RPMI7951 (cell line): ENCODE measurements around the gene RPA1. TPM values are rescaled to one million over a fixed set of nuclear protein-coding genes. Genes with fewer than 3 reads are reported as not detected.
"Not testable (repeated sequence)": the region's sequence is repeated elsewhere in the genome, so short reads cannot be mapped to it uniquely, and the experiment has no call there.

Experiments used
- DNase-seq: peaks from one replicate; pipeline ENCODE4 v3.0.0-alpha.2; 2012; ENCODE audit warnings: low read depth
- total RNA-seq: library from RNA; depleted of rRNA; stranded (reverse); fragments of >200 nt; shearing (Covaris generic); gene quantifications from 2 replicates; pipeline ENCODE4 v1.2.3, GENCODE V29; 2014

Gene RPA1
- total RNA-seq, 1 experiment from 2014 or later = 23.6 TPM

DNA sequence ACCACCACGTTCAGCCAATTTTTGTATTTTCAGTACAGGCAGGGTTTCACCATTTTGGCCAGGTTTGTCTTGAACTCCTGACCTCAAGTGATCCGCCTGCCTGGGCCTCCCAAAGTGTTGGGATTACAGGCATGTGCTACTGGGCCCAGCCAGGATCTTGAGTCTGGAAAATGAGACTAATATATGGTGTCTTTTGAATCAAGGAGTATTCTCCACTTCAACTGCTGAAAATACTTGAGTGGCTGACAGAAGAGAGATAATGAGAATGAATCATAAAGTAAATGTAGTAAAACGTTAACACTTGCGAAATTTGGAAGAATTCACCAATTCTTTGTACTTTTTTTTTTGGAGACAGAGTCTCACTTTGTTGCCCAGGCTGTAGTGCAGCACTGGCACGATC, 16.7 kb upstream of the RPA1 start:
- DNase-seq = no peak

DNA sequence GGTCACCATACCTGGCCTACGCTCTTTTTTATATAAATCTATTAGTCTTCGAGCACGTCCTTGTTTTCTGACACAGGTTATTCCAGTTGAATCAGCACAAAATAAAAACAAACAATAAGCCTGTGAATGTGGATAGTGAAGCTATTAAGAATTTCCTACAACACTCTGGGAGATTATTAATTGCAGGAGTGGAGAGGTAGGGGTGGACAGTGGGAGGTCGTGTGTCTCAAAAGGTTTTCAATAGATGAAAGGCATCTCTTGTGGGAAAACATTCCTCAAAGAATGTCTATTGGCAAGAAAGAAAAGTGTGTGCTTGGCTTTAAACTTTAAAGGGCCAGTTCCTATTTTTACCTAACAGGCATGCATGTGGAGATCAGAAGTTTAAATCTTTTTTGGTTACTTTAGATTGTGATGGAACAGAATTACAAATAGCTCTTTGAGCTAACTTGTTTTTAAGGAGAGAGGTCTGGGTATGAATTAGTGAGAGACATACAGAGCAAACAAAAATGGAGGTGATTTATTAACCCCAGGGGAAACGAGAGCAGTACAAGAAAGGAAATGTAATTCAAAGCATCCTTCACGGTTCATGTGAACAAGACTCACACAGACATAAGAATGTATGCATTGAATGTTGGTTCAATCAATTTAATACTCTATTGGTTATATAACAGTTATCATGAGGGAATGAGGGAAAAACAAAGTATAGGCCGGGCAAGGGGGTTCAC, 9.1 kb upstream of the RPA1 start:
- DNase-seq = no peak

DNA sequence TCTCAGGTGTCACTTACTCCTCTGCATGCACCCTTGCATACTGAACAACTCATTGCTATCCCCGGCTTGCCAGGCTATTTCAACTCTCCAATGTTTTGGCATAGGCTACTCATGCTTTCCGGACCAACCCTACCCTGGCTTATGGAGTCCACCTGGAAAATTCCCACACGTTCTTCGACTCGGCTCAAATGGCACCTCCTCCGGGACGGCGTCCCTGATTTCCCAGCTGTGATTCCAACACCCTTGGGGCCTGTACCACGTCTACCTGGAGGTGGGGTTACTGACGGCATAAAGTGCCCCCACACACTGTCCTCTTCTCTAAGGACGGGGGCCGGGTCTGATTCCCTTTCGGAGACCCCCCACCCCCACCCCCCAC, 601 bp upstream of the RPA1 start:
- DNase-seq = peak; percentile 3

DNA sequence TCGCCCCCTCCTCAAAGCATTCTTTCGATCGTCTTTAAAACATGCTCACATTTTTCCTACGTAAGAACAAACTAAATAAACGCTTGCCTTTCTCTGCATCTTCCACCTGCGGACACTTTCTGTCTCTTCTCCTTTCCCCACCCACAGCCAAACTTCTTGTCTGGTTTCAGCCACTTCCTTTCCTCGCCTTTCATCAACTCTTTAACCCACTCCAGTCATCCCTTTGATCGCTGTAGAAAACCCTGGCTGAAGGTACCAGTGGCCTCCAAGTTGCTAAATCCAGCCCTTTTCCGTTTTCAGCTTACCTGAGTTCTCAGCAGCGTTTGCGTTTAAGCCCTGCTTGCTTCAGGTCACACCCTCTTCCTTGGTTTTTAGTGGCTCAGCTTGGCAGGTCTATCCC, 483 bp downstream of the RPA1 start:
- DNase-seq = peak; percentile 3

DNA sequence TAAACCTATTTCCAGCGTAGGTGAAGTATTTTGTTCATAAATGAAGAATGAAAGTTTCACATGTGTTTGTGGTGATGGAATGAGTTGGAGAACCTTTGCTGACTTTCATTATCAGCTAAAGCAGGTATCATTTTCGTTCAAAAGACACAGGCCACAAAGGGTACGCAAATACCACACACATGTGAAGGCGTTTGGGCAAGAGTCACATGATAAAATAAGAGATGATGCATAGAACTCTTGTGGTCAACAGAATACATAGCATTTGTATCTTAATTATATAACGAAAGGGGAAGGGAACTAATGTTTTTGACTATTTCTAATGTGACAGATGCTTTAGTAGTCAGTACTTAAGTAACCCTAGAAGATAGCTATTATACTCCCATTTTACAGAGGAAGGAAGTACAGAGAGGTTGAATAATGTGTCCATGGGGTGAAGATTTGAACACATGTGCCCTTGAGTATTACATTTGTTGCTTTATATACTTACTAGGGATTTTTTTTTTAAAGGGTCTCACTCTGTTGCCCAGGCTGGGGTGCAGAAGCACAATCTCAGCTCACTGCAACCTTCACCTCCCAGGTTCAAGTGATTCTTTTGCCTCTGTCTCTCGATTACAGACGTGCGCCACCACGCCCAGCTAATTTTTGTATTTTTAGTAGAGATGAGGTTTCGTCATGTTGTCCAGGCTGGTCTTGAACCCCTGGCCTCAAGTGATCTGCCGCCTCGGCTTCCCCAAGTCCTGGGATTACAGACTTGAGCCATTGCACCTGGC, 4.8 kb downstream of the RPA1 start:
- DNase-seq = no peak

DNA sequence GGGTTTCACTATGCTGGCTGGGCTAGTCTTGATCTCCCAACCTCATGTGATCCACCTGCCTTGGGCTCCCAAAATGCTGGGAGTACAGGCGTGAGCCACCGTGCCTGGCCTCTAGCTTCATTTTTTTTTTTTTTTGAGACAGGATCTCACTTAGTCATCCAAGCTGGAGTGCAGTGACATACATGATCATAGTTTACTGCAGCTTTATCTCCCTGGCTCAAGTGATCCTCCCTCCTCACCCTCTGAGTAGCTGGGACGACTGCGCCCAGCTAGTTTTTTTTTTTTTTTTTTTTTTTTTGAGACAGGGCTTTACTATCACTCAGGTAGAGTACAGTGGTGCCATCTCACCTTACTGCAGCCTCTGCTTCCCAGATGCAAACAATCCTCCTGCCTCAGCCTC, 9.7 kb downstream of the RPA1 start:
- no peak for DNase-seq

DNA sequence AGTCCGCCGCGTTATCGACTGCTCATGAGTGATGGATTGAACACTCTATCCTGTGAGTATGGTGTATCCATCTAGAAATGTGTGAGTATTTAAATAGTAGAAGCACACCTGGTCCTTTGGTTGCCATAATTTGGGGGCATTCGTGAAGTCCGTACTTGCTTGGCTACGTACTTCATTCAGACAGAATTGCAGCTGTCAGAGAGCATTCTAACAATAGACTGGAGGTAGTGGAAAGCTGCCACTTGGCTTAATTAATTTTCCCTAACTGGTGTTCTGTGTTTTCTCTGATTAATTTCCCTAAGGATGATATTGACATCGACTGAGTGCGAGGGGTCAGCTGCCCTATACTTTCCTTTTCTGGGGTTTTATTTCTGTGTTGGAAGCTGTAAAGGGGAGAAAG, 14.1 kb downstream of the RPA1 start:
- DNase-seq = no peak

DNA sequence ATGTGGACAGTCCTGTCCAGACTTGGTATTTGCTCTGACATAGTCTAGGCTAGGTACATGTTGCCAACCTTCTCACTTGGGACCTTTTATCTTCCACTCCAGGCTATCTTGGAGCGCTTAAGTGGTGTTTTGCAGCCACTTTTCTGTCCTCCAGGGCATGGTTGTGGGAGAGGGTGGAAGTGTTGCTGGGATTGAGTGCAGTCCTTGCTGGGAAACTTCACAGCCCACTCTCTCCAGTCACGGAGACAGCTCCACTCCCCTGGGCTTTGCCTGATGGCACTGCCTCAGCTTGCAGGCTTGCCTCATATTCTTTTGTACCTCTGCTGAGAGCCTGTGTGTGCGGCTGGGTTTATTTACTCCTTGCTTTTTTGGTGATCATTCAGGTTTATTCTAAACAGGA, 17.4 kb downstream of the RPA1 start:
- DNase-seq = no peak

DNA sequence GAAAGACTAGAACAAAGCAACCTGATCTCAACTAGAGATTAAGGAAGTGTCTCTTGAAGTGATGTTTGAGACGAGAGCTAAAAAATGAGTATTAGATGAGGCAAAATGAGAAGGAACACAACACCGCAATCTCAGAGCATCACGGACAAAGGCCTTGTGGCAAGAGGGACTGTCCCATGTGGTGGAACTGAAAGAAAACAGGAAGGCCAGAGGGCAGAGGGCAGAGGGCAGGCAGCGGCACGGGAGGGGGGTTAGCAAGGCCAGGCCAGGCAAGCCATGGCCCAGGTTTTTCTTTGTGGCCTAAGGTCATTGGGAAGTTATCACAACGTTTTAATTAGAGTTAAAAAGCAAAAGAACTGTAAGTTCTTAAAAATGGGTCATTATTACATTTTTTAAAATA, 22.5 kb downstream of the RPA1 start:
- no peak for DNase-seq

DNA sequence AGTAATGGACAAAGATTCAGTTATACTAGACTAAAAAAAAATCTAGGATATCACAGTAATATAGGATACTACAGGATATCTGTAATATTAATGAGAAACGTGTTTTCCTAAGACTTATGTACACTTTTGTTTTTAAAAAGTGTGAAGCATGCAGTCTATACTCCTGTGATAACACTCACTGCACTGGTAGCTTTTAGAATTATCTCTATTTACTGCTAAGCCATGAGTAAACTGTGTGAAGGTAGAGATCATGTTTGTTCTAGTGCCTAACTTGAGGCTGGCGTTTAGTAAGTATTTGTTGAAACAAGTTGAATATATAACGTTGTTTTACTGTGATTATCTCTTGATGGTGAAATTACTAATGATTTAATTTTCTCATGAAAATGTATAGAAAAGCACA, 23.9 kb downstream of the RPA1 start:
- DNase-seq = no peak

DNA sequence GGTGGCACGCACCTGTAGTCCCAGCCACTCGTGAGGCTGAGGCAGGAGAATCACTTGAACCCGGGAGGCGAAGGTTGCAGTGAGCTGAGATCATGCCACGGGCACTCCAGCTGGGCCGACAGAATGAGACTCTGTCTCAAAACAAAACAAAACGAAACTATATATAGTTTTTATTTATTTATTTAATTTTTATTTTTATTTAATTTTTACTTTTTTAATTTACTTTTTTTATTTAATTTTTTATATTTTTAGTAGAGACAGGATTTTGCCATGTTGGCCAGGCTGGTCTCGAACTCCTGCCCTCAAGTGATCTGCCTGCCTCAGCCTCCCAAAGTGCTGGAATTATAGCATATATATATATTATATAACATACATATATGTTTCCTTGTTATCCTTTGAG, 26.7 kb downstream of the RPA1 start:
- DNase-seq = not testable (repeated sequence)

DNA sequence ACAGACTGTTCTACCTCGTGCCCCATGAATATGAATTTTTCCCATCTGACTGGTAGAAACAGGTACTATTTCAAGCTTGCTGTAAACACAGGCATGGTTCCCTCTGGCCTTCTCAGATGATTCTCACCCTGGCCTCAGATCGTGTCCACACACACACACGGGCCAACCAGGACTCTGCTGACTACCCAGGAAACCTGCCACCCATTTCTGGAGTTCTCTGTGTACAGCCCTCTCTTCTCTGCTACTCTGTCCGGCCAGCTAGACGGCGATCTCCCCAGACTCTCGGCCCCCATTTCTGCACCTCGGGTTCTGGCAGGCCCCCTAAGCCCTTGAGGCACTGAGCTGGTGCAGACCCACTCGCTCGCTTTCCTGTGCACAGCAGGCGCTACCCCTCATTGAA, 31.2 kb downstream of the RPA1 start:
- no peak for DNase-seq

DNA sequence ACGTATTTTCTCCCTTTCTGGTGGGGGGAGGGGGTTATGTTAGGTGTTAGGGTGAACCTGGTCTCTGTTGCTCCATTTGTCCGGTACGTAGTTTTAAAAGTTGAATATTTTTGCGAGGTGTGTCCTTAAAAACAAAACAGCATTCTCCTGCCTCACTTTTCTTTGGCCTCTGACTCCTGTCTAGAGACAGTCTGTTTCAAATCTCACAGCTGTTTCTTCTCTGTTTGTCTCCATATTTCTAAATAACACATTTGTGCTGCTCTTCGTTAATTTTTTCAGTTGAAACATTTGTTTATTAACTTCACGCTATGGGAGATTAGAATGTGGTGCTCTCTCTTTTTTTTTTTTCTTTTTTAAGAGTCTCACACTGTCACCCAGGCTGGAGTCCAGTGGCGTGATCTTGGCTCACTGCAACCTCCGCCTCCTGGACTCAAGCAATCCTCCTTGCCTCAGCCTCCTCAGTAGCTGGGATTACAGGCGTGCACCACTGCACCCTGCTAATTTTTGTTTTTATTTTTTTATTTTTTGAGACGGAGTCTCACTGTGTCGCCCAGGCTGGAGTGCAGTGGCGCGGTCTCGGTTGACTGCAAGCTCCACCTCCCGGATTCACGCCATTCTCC, 31.7 kb downstream of the RPA1 start:
- DNase-seq = no peak

DNA sequence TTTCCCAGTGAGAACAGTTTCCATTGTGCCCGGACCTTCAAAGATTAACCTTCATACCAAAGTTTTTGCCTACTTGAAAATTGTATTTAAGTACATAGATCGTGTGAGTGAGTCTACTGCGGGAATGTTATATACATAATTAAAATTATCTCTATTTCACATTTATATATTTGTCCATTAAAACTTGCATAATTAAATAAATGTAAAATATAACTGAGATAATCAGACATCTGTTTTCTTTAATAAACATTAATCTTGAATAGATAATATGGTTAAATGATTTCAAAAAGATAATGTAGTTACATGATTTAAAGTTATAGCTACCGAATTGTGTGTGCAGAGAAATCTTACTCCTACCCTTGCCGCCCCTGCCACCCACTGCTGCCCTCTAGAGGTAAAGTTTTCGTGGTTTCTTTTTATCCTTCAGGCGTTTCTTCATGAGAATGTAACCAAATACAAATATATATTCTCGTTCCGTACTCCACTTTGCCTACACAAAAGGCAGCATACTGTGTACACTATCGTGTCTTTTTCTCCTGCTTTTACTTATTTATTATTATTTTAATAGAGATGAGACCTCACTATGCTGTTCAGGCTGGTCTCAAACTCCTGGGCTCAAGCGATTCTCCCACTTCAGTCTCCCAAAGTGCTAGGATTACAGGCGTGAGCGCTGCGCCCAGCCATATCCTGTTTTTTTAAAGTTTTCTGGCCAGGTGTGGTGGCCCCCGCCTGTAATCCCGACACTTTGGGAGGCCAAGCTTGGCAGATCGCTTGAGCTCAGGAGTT, 35.6 kb downstream of the RPA1 start:
- DNase-seq = peak; percentile 26

DNA sequence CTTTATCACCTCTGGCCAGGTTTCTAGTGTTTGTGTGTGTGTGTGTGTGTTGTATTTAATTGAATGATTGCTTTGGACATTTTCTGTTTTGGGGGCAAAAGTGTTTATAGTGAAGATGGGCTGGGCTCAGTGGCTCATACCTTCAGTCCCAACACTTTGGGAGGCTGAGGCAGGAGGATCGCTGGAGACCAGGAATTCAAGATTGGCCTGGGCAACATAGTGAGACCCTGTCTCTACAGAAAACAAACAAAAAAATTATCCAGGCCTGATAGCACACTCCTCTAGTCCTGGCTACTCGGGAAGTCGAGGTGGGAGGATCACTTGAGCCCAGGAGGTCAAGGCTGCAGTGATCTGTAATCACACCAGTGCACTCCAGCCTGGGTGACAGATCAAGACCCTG, 37.5 kb downstream of the RPA1 start:
- DNase-seq = no peak

DNA sequence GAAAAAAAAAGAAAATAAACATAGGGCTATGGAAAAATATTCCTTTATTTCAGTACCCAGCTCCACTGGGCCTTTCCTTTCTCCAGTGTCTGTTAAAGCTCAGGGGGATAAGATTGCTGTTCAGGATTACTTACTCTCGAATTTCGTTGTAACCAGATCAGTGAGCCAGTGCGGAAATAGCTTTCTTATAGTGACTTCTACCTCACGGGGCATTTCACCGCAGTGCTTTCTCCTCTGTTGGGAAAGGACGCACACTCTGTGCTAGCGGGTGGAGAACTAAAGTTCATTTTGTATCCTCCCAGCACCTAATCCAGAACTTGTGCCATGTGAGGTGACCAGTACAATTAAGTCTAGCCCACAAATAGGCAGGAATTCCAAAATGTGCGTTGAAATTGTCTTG, 38.3 kb downstream of the RPA1 start:
- no peak for DNase-seq

DNA sequence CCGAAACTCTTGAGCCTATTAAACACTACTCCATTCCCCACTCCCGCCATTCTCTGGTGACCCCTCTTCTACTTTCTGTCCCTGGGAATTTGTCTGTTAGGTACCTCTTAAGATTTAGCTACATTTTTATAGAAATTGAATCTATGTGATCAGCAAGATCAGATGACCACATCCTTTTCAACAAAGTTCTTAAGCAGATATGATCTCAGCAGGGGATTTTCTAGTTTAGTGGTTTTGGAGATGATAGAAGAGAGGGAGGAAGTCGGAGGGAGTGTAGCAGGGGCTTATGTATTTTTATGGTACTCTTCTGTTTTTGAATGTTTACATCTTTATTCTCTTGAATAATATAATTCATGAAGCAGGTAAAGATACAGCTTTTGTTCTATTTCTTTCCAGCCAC, 40.8 kb downstream of the RPA1 start:
- no peak for DNase-seq

DNA sequence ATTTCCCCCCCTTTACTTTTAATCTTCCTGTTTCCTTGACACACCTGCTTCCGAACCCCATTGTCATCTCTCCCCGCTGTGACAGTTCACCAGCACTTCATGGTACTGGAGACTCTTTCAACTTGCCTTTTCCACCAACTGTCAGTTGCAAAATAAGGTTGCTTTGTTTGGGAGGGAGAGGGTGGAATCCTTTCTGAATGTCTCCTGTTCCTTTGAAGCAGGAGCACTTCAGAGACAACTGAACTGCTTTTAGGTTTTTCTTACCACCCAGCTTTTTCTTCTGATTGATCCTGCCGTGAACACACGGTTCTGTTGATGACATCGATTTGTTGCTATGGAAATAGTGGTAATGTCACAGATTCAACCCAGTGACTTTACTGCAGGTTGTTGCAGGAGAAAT, 42.0 kb downstream of the RPA1 start:
- no peak for DNase-seq

DNA sequence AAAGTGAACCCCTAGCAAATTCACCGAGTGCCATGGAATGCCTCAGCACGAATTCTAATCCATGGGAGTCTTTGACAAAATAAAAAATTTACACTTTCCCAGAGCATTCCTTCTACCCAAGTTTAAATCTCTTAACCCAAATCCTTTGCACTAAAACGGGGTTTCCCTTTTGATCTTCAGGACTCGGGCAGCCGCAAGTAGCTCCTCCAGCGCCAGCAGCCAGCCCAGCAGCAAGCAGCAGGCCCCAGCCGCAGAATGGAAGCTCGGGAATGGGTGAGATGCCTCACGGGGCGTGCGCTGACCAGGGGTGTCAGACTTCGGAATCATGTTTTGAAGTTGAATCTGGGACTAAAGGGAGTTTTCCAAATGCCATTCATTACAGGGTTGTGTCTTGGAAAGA, 42.4 kb downstream of the RPA1 start:
- DNase-seq = no peak

DNA sequence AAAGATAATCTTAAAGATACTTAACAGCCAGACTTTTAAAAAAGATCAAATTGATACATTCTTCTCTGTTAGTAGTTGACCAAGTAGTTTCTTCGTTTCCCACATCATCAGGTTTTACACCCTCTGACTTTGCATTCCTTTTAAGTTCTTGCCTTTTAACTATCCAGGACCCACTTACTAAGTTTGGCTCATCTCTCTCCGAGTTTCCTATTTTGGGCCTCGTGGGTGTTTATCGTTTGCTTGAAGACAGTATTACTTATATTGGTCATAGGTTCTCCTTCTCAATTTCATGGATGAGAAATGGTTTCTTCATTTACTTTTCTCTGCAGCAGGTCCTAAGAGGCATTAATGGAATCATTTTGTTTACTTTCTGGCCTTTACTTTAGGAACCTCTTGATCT, 43.2 kb downstream of the RPA1 start:
- no peak for DNase-seq

DNA sequence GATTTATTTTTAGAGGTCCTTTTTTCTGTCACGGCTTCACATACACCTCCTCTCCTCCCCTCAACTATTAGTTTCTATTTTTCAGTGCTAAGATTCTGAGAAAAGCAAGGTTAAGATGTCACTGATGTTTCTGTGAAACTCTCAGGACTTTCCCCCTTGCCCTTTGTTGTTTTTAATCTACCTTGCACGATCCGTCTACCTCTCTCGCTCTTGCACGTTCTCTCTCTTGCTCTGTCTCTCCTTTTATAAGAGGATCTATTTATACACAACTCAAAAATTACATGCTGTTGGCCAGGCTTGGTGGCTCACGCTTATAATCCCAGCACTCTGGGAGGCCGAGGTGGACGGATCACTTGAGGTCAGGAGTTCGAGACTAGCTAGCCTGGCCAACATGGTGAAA, 43.6 kb downstream of the RPA1 start:
- no peak for DNase-seq

DNA sequence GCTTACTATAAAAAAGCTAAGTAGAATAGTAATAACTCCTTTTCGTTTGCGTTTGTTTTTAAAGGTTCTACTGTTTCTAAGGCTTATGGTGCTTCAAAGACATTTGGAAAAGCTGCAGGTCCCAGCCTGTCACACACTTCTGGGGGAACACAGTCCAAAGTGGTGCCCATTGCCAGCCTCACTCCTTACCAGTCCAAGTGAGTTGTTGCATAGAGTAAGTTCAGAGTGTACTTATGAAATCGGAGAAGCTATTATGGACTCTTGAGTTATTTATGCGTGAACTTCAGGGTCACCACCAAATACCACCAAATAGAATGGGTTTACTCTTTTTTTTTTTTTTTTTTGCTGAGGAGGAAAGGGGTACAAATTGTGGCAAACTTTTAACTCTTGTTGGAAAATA, 45.8 kb downstream of the RPA1 start:
- no peak for DNase-seq
